Loucy (cell line): ENCODE data around the gene TFCP2L1.
"Not testable (repeated sequence)": the region's sequence is repeated elsewhere in the genome, so short reads cannot be mapped to it uniquely, and the experiment has no call there.

Experiments
- H2AFZ ChIP-seq: fragments of 200-600 bp; sonication (generic); 2 replicates; pipeline ENCODE4 v1.6.0; 2016; ENCODE audit warnings: antibody characterized with exemption, mild to moderate bottlenecking, low read length, moderate library complexity
- H3F3A ChIP-seq: fragments of 200-600 bp; 2 replicates; pipeline ENCODE4 v1.6.0; 2016; ENCODE audit warnings: antibody characterized with exemption, low read depth, mild to moderate bottlenecking
- H3K27me3 ChIP-seq: fragments of 200-600 bp; sonication (generic); 2 replicates; pipeline ENCODE4 v1.6.1; 2014; ENCODE audit warnings: low read length, mild to moderate bottlenecking; ENCODE audit not compliant: insufficient read depth, poor library complexity, severe bottlenecking
- H3K36me3 ChIP-seq: fragments of 200-600 bp; sonication (generic); 2 replicates; pipeline ENCODE4 v1.6.1; 2016; ENCODE audit warnings: low read length; ENCODE audit not compliant: insufficient read depth
- H3K4me1 ChIP-seq: fragments of 200-600 bp; sonication (generic); 2 replicates; pipeline ENCODE4 v1.5.1; 2014; ENCODE audit warnings: low read length, mild to moderate bottlenecking; ENCODE audit not compliant: insufficient read depth, poor library complexity, severe bottlenecking
- H3K4me2 ChIP-seq: fragments of 200-600 bp; sonication (generic); 2 replicates; pipeline ENCODE4 v1.6.0; 2014; ENCODE audit warnings: antibody characterized with exemption, low read length, low read depth, mild to moderate bottlenecking; ENCODE audit not compliant: poor library complexity, severe bottlenecking
- H3K4me3 ChIP-seq: fragments of 200-600 bp; sonication (generic); 2 replicates; pipeline ENCODE4 v1.5.1; 2014; ENCODE audit warnings: low read length, mild to moderate bottlenecking, mixed read lengths; ENCODE audit not compliant: poor library complexity, severe bottlenecking
- H3K79me2 ChIP-seq: fragments of 200-600 bp; sonication (generic); 2 replicates; pipeline ENCODE4 v1.6.1; 2014; ENCODE audit warnings: low read length; ENCODE audit not compliant: insufficient read depth
- H3K9ac ChIP-seq: fragments of 200-600 bp; sonication (generic); 2 replicates; pipeline ENCODE4 v1.6.0; 2014; ENCODE audit warnings: mild to moderate bottlenecking, low read depth, low read length, moderate library complexity; ENCODE audit not compliant: poor library complexity, severe bottlenecking
- H3K9me2 ChIP-seq: fragments of 200-600 bp; sonication (generic); replicated peaks from 2 replicates; pipeline ENCODE4 v1.6.1; 2016; ENCODE audit warnings: low read depth, low read length, mixed read lengths
- H3K9me3 ChIP-seq: fragments of 200-600 bp; sonication (generic); 2 replicates; pipeline ENCODE4 v1.6.1; 2014; ENCODE audit warnings: mild to moderate bottlenecking, antibody characterized with exemption, low read length, low read depth; ENCODE audit not compliant: insufficient read depth
- H4K20me1 ChIP-seq: fragments of 200-600 bp; sonication (generic); 2 replicates; pipeline ENCODE4 v1.6.0; 2014; ENCODE audit warnings: antibody characterized with exemption, low read length, mild to moderate bottlenecking; ENCODE audit not compliant: insufficient read depth, poor library complexity, severe bottlenecking
- EZH2phosphoT487 ChIP-seq: fragments of 200-600 bp; IDR thresholded peaks from 2 replicates; pipeline ENCODE4 v1.6.1; 2018; ENCODE audit warnings: antibody characterized with exemption, mild to moderate bottlenecking, moderate library complexity, borderline replicate concordance
- TF ChIP-seq, protein P1 (sequence below): fragments of 200-600 bp; sonication (generic); conservative IDR thresholded peaks from 2 replicates; pipeline ENCODE4 v1.5.1; 2014; ENCODE audit warnings: mild to moderate bottlenecking, antibody characterized with exemption, low read length

Gene TFCP2L1

DNA sequence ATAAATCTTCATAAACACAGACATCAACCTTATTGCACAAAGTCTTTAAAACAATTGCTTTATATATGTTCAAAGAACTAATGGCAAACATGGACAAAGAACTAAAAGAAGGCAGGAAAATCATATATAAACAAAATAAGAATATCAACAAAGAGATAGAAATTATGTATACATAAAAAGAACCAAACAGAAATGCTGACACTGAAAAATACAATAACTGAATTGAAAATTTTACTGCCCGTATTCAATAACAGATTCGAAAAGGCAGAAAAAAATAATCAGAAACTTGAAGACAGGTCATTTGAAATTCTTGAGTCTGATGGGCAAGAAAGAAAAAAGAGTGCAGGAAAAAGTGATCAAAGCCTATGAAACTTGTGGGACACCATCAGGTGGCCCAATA is 22.0 kb upstream of the TFCP2L1 start:
- Histone ChIP-seq H3F3A (no peaks in the 10 kb centered on the region), H3K4me2 (no peak overlapping the region), H3K4me3 (no peak overlapping the region), H3K36me3 (no peaks in the 10 kb centered on the region), H3K79me2 (no peaks in the 10 kb centered on the region), H3K9ac (no peak overlapping the region), H3K27me3 (no peaks in the 10 kb centered on the region), H3K4me1 (peaks cover 9% of the 10 kb centered on the region), H2AFZ (no peak overlapping the region), H3K9me3 (no peaks in the 10 kb centered on the region), H3K9me2 (no peaks in the 10 kb centered on the region), H4K20me1 (no peaks in the 10 kb centered on the region)
- TF ChIP-seq, protein P1, sequence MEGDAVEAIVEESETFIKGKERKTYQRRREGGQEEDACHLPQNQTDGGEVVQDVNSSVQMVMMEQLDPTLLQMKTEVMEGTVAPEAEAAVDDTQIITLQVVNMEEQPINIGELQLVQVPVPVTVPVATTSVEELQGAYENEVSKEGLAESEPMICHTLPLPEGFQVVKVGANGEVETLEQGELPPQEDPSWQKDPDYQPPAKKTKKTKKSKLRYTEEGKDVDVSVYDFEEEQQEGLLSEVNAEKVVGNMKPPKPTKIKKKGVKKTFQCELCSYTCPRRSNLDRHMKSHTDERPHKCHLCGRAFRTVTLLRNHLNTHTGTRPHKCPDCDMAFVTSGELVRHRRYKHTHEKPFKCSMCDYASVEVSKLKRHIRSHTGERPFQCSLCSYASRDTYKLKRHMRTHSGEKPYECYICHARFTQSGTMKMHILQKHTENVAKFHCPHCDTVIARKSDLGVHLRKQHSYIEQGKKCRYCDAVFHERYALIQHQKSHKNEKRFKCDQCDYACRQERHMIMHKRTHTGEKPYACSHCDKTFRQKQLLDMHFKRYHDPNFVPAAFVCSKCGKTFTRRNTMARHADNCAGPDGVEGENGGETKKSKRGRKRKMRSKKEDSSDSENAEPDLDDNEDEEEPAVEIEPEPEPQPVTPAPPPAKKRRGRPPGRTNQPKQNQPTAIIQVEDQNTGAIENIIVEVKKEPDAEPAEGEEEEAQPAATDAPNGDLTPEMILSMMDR: no peak
- TF ChIP-seq EZH2phosphoT487: no peak

DNA sequence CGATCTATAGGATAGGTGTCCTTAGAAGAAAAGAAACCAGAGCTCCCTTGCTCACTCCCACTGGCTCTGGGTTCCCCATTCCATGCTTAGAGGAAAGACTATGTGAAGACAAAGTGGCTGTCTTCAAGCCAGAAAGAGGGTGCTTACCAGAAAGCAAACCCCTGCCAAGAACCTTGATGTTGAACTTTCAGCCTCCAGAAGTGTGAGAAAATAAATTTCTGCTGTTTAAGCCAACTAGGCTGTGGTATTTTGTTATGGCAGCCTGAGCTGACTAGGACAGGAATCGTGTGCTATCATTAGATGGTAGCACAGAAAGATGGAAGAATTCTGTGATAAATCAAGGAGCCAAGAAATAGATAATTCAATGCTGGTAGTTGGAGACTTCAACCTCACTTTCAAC is 19.9 kb upstream of the TFCP2L1 start:
- Histone ChIP-seq H3K4me3 (no peak overlapping the region), H3F3A (no peaks in the 10 kb centered on the region), H3K9ac (no peak overlapping the region), H4K20me1 (no peaks in the 10 kb centered on the region), H3K9me2 (no peaks in the 10 kb centered on the region), H3K79me2 (no peaks in the 10 kb centered on the region), H3K4me2 (no peak overlapping the region), H2AFZ (no peak overlapping the region), H3K27me3 (no peaks in the 10 kb centered on the region), H3K4me1 (peaks cover 7% of the 10 kb centered on the region), H3K9me3 (no peaks in the 10 kb centered on the region), H3K36me3 (no peaks in the 10 kb centered on the region)
- TF ChIP-seq, protein P1: no peak
- no peak for TF ChIP-seq EZH2phosphoT487

DNA sequence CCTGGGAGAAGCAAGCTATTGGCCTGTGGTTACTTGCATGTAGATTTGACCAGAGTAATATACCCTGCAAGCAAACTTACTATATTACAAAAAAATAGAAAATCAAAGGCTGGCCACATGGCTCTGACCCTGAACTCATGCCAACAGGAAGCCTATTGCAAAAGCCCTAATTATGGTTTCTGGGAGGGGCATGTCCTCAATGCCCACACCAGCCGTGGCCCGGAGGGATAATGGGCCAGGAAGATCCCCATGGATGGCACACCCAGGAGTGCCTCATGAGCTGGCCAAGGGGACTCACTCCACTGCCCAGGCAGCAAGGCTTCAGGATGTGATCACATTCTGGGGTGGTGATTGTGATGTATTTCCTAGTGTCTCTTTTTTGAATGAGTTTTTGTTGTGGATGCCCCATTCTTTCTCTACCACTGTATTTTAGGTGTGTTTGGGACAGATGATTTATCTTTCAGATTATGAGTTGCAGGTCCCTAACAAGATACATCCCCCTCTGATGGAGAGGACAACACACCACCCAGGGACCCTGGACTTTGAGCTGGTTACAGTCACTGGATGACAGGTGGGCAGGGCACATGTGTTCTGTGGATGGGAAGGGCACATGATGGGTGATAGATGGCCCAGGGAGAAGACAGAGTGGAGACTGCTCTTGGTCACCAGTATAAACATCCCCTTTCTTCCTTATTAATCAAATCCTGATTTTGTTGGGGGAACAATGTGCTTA is 18.7 kb upstream of the TFCP2L1 start:
- Histone ChIP-seq H3F3A (no peaks in the 10 kb centered on the region), H3K27me3 (no peaks in the 10 kb centered on the region), H4K20me1 (no peaks in the 10 kb centered on the region)

DNA sequence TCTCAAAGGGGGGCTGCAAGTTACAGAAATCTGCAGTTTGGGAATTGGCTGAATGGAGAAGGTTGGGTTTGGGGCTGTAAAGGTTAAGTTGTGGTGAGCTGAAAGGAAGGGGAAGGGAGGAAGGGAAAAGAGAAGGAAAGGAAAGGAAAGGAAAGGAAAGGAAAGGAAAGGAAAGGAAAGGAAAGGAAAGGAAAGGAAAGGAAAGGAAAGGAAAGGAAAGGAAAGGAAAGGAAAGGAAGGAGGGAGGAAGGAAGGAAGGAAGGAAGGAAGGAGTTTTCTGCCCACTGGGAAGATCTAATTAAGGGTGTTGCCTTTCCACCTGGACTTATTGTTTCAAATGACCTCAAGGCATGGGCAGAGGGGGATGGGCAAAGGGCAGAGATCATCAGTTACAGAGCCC is 16.2 kb upstream of the TFCP2L1 start:
- not testable (repeated sequence) for H3K9me2 ChIP-seq, H3K9me3 ChIP-seq, H3K4me2 ChIP-seq, H3K36me3 ChIP-seq, H4K20me1 ChIP-seq, H3K4me3 ChIP-seq, H2AFZ ChIP-seq, H3K27me3 ChIP-seq, H3K4me1 ChIP-seq, H3K9ac ChIP-seq, H3K79me2 ChIP-seq, H3F3A ChIP-seq

More for the DNA sequence above, 18.7 kb upstream of the TFCP2L1 start:
- Histone ChIP-seq H3K4me1 (no peaks in the 10 kb centered on the region), H3K9me3 (no peaks in the 10 kb centered on the region), H3K79me2 (no peaks in the 10 kb centered on the region), H3K36me3 (no peaks in the 10 kb centered on the region), H3K9me2 (no peaks in the 10 kb centered on the region), H2AFZ (no peak overlapping the region), H3K4me2 (no peak overlapping the region), H3K9ac (no peak overlapping the region), H3K4me3 (no peak overlapping the region)
- no peak for TF ChIP-seq EZH2phosphoT487
- TF ChIP-seq, protein P1: no peak
